ENCODE measurements around the gene CLASRP. TPM values are rescaled to one million over a fixed set of nuclear protein-coding genes. Genes with fewer than 3 reads are reported as not detected.
"Not testable (repeated sequence)": the region's sequence is repeated elsewhere in the genome, so short reads cannot be mapped to it uniquely, and the experiment has no call there.

The CLASRP gene
- total RNA-seq, 1 donor from 2014 or later: 7.8 TPM

DNA sequence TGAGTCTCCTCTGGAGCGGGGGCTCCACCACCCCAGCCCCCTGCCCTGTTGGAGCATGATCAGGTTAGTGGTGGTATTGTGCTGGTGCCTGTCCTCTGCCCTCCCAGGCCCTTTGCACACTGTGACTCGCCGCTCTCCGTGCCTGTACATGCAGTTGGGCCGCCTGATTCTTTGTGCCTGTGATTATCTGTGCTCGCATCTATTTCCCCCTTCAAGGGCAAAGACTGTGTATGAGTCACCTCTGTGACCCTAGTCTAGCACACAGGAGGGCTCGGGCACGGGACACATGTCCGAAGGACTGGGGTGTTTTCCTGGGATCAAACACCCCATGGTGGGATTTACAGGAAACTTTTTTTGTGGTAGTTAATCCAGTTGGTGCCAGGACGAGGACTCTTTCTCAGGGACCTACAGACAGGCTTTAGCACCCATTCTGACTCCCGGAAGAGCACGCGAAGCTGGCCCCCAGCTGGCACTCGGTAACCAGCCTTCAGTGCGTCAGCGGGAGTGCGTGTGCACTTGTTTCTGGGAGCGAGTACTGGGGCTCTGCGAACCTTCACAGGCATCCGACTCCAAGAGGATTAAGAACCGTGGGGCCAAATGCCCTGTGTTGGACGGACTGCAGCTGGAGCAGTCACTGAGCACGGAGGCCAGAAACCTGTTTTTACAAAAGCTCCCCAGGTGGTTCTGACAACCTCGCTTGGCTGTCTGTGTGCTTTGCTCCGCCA is 60.8 kb downstream of the CLASRP start:
- no peaks in the 10 kb centered on the region for H3K9me3 ChIP-seq (ENCODE audit: control insufficient read depth in 3 of 3, low read length in 3 of 3)
- peak overlapping the region; percentile 83 for H3K27ac ChIP-seq (ENCODE audit: low read depth, low read length)
- peak overlapping the region; percentile 31 to 65 (median 64) for H3K4me3 ChIP-seq (ENCODE audit: low read length in 3 of 3)
- peak overlapping the region; percentile 25 to 83 (median 58) for H3K9ac ChIP-seq (ENCODE audit: low read depth in 1 of 3, low read length in 3 of 3)
- H3K27me3 ChIP-seq (ENCODE audit: control insufficient read depth in 3 of 3, insufficient read depth in 3 of 3, low read length in 3 of 3): no peaks in the 10 kb centered on the region
- peaks cover 82 to 98% (median 86%) of the 10 kb centered on the region in 3 donors for H3K4me1 ChIP-seq (ENCODE audit: control insufficient read depth in 3 of 3, insufficient read depth in 3 of 3, low read length in 3 of 3)
- H3K36me3 ChIP-seq (ENCODE audit: control insufficient read depth in 3 of 3, insufficient read depth in 3 of 3, low read length in 3 of 3): no peaks in the 10 kb centered on the region

DNA sequence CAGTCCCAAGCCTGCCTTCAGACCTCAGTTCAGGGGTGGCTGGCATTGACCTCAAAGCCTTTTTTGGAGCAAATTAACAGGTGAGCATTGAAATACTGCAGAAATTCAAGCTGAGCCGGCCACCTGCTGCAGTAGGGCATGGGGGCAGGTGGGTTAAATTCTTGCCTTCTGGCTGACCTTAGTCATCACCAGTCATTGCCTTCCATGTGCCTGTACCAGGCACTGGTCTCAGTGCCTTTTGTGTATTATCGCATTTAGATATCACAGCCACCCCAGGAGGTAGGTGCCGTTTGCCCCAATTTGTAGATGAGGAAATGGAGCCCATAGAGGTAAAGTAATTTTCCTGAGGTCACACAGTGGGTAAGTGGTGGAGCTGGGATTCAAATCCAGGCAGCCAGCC is 61.4 kb downstream of the CLASRP start:
- H3K9me3 ChIP-seq (ENCODE audit: control insufficient read depth in 3 of 3, low read length in 3 of 3): no peaks in the 10 kb centered on the region
- peak overlapping the region; percentile 83 for H3K27ac ChIP-seq (ENCODE audit: low read depth, low read length)
- peak overlapping the region in 2 of 3 donors; percentile 23 to 83 for H3K9ac ChIP-seq (ENCODE audit: low read depth in 1 of 3, low read length in 3 of 3)
- H3K4me3 ChIP-seq (ENCODE audit: low read length in 3 of 3): peak overlapping the region in 1 of 3 donors; percentile 35
- no peaks in the 10 kb centered on the region for H3K27me3 ChIP-seq (ENCODE audit: control insufficient read depth in 3 of 3, insufficient read depth in 3 of 3, low read length in 3 of 3)
- H3K4me1 ChIP-seq (ENCODE audit: control insufficient read depth in 3 of 3, insufficient read depth in 3 of 3, low read length in 3 of 3): peaks cover 80 to 98% (median 84%) of the 10 kb centered on the region in 3 donors
- no peaks in the 10 kb centered on the region for H3K36me3 ChIP-seq (ENCODE audit: control insufficient read depth in 3 of 3, insufficient read depth in 3 of 3, low read length in 3 of 3)

DNA sequence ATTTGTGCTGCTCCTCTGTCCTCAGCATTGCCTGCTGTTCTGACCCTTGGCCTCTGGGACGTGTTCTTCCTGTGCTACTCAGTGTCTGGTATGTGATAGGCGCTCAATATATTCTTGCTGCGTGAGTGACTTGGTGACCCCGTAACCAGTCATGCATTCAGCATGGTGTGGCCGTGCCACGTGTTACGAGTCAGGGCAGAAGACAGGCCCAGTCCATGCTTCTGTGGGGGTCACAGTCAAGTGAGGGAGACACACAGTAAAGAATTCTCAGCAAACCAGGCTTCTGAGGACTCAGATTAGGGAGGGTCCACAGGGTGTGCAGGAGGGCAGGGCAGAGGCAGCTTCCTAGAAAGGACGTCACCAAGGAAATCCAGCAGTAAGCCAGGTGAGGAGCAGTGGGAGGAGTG is 62.0 kb downstream of the CLASRP start:
- Histone ChIP-seq H3K9me3 (ENCODE audit: control insufficient read depth in 3 of 3, low read length in 3 of 3) (no peaks in the 10 kb centered on the region), H3K27me3 (ENCODE audit: control insufficient read depth in 3 of 3, insufficient read depth in 3 of 3, low read length in 3 of 3) (no peaks in the 10 kb centered on the region), H3K27ac (ENCODE audit: low read depth, low read length) (peak overlapping the region; percentile 83), H3K4me3 (ENCODE audit: low read length in 3 of 3) (no peak overlapping the region), H3K36me3 (ENCODE audit: control insufficient read depth in 3 of 3, insufficient read depth in 3 of 3, low read length in 3 of 3) (no peaks in the 10 kb centered on the region), H3K9ac (ENCODE audit: low read depth in 1 of 3, low read length in 3 of 3) (peak overlapping the region; percentile 13 to 83 (median 23)), H3K4me1 (ENCODE audit: control insufficient read depth in 3 of 3, insufficient read depth in 3 of 3, low read length in 3 of 3) (peaks cover 74 to 99% (median 80%) of the 10 kb centered on the region in 3 donors)

DNA sequence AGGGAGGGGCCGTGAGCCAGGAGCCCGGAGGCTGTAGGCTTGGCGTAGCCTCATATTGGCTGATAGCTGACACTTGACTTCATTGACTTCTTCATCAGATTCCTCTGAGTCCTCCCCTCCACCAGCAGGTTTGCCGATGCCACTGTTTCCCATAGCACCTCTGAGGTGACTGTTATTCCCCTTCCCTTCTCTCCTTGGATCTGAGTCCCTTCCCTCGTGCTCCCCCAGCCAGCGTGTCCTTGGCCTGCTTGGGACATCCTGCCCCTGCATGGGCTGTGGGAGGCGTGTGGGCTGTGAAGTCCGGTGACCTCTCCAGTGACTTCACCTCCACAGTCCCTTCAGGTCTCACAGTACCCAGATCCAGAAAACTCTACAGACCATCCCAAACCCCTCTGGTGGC is 63.0 kb downstream of the CLASRP start:
- peaks cover 65 to 91% (median 70%) of the 10 kb centered on the region in 3 donors for H3K4me1 ChIP-seq (ENCODE audit: control insufficient read depth in 3 of 3, insufficient read depth in 3 of 3, low read length in 3 of 3)
- H3K36me3 ChIP-seq (ENCODE audit: control insufficient read depth in 3 of 3, insufficient read depth in 3 of 3, low read length in 3 of 3): no peaks in the 10 kb centered on the region
- H3K27ac ChIP-seq (ENCODE audit: low read depth, low read length): no peak overlapping the region
- H3K4me3 ChIP-seq (ENCODE audit: low read length in 3 of 3): no peak overlapping the region
- no peaks in the 10 kb centered on the region for H3K27me3 ChIP-seq (ENCODE audit: control insufficient read depth in 3 of 3, insufficient read depth in 3 of 3, low read length in 3 of 3)
- no peaks in the 10 kb centered on the region for H3K9me3 ChIP-seq (ENCODE audit: control insufficient read depth in 3 of 3, low read length in 3 of 3)
- peak overlapping the region in 1 of 3 donors; percentile 83 for H3K9ac ChIP-seq (ENCODE audit: low read depth in 1 of 3, low read length in 3 of 3)

DNA sequence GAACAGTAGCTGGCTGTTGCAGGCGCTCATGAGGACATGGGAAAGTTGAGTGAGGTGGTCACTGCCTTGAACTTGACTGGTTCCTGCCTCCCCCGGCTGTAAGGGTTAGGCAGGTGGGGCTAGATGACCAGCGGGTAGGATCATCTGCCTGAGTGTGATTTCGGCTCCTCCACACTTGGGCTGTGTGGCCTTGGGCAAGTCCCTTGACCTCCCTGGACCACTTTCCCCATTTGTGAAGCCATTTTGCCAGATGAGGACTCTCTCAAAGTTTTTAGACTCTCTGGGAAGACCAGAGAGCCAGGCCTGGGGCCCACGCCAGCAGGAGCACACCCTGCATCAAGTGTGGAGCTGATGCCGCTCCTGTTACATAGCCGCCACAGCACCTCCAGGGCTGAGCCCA is 63.6 kb downstream of the CLASRP start:
- no peaks in the 10 kb centered on the region for H3K9me3 ChIP-seq (ENCODE audit: control insufficient read depth in 3 of 3, low read length in 3 of 3)
- no peaks in the 10 kb centered on the region for H3K36me3 ChIP-seq (ENCODE audit: control insufficient read depth in 3 of 3, insufficient read depth in 3 of 3, low read length in 3 of 3)
- no peak overlapping the region for H3K27ac ChIP-seq (ENCODE audit: low read depth, low read length)
- no peaks in the 10 kb centered on the region for H3K27me3 ChIP-seq (ENCODE audit: control insufficient read depth in 3 of 3, insufficient read depth in 3 of 3, low read length in 3 of 3)
- no peak overlapping the region for H3K4me3 ChIP-seq (ENCODE audit: low read length in 3 of 3)
- H3K9ac ChIP-seq (ENCODE audit: low read depth in 1 of 3, low read length in 3 of 3): peak overlapping the region in 1 of 3 donors; percentile 33
- peaks cover 58 to 84% (median 64%) of the 10 kb centered on the region in 3 donors for H3K4me1 ChIP-seq (ENCODE audit: control insufficient read depth in 3 of 3, insufficient read depth in 3 of 3, low read length in 3 of 3)

DNA sequence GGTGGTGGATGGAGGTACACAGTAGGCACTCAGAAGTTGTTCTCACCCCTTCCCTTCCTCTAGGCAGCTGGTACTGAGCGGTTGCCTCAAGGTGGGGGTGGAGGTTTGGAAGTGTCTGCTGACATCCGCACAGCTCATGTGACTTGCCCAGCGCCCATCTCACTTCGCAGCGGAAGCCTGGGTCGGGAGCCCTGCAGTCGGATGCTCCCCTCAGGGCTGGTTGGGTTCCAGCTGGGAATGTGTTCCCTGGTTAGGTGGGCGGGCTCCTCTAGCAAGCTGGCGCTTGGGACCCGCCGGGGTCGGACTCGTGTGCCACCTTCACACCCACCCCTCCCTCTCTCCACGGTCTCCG is 64.3 kb downstream of the CLASRP start:
- Histone ChIP-seq H3K4me3 (ENCODE audit: low read length in 3 of 3) (peak overlapping the region in 1 of 3 donors; percentile 22), H3K9ac (ENCODE audit: low read depth in 1 of 3, low read length in 3 of 3) (no peak overlapping the region), H3K4me1 (ENCODE audit: control insufficient read depth in 3 of 3, insufficient read depth in 3 of 3, low read length in 3 of 3) (peaks cover 52 to 78% (median 57%) of the 10 kb centered on the region in 3 donors), H3K9me3 (ENCODE audit: control insufficient read depth in 3 of 3, low read length in 3 of 3) (no peaks in the 10 kb centered on the region), H3K27ac (ENCODE audit: low read depth, low read length) (no peak overlapping the region), H3K36me3 (ENCODE audit: control insufficient read depth in 3 of 3, insufficient read depth in 3 of 3, low read length in 3 of 3) (no peaks in the 10 kb centered on the region), H3K27me3 (ENCODE audit: control insufficient read depth in 3 of 3, insufficient read depth in 3 of 3, low read length in 3 of 3) (no peaks in the 10 kb centered on the region)

DNA sequence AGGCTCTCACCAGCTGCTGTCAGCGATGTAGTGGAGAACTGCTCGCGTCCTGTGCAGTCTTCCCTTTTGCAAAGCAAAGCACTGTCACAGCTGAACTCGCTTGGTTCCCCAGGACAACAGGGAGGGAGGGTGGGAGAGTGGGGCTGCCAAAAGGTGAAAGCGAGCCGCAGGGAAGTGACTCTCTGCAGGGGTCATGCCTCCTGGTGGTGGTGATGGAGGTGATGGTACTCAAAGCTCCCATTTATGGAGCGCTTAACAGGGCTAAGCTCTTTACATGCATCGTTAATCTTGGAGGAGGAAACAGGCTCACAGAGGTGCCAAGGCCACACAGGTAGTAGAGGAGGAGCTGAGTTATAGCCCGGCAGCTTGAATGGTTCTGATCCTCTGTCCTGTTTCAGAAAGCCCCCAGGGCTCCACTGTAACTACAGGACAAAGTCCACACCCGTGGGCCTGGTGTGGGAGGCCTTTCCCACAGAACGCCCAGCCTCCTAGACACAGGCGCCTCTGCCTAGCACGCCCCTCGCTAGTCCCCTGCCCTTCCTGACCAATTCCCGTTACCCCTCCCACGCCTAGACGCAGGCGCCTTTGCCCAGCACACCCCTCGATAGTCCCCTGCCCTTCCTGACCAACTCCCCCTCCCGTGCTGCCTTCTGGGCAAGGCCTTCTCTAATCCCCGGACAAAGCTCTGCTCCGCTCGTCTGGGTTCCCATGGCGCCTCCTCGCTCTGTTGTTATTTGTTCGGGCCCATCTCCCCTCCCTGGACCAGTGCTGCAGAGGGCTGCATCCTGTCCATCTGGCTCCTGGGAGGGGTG is 64.9 kb downstream of the CLASRP start:
- H3K36me3 ChIP-seq (ENCODE audit: control insufficient read depth in 3 of 3, insufficient read depth in 3 of 3, low read length in 3 of 3): peaks cover 0 to 1% (median 0%) of the 10 kb centered on the region in 3 donors
- no peaks in the 10 kb centered on the region for H3K27me3 ChIP-seq (ENCODE audit: control insufficient read depth in 3 of 3, insufficient read depth in 3 of 3, low read length in 3 of 3)
- no peak overlapping the region for H3K27ac ChIP-seq (ENCODE audit: low read depth, low read length)
- H3K9me3 ChIP-seq (ENCODE audit: control insufficient read depth in 3 of 3, low read length in 3 of 3): no peaks in the 10 kb centered on the region
- peak overlapping the region in 1 of 3 donors; percentile 25 for H3K9ac ChIP-seq (ENCODE audit: low read depth in 1 of 3, low read length in 3 of 3)
- H3K4me1 ChIP-seq (ENCODE audit: control insufficient read depth in 3 of 3, insufficient read depth in 3 of 3, low read length in 3 of 3): peaks cover 46 to 72% (median 51%) of the 10 kb centered on the region in 3 donors
- H3K4me3 ChIP-seq (ENCODE audit: low read length in 3 of 3): peak overlapping the region in 1 of 3 donors; percentile 22

DNA sequence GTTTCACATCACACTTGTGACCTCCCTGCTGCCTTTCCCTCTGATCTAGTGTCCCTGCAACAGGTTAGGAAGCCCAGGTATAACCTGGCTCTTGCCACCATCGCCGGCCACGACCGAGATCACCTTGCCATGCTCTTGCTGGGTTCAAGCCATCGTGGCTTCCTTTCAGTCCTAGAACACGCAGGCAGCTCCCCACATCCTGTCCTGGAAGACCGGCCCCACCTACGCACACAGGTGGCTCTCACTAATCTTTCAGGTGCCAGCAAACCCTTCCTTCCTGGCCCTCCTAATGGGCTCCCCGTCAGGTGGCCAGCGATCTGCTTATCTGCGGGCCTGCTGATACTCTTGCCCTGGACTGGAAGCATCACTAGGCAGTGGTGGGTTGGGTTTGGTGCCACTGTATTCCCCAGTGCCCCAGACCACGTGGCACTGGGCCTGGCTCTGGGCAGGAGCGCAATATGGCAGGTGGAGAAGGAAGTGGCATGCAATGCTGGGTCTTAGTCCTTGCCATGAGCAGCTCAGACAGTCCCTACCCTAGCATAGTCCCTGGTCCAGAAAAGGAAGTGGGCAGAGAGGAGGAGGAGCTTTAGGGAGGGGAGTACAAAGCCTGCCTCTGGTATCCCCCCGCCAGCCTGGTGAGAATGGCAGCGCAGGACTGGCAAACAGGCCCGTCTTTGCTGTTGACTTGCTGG is 66.0 kb downstream of the CLASRP start:
- Histone ChIP-seq H3K4me1 (ENCODE audit: control insufficient read depth in 3 of 3, insufficient read depth in 3 of 3, low read length in 3 of 3) (peaks cover 35 to 61% (median 40%) of the 10 kb centered on the region in 3 donors), H3K27ac (ENCODE audit: low read depth, low read length) (no peak overlapping the region), H3K36me3 (ENCODE audit: control insufficient read depth in 3 of 3, insufficient read depth in 3 of 3, low read length in 3 of 3) (peaks cover 0 to 2% (median 0%) of the 10 kb centered on the region in 3 donors), H3K9me3 (ENCODE audit: control insufficient read depth in 3 of 3, low read length in 3 of 3) (no peaks in the 10 kb centered on the region), H3K4me3 (ENCODE audit: low read length in 3 of 3) (no peak overlapping the region), H3K9ac (ENCODE audit: low read depth in 1 of 3, low read length in 3 of 3) (peak overlapping the region in 2 of 3 donors; percentile 12 to 40), H3K27me3 (ENCODE audit: control insufficient read depth in 3 of 3, insufficient read depth in 3 of 3, low read length in 3 of 3) (no peaks in the 10 kb centered on the region)

DNA sequence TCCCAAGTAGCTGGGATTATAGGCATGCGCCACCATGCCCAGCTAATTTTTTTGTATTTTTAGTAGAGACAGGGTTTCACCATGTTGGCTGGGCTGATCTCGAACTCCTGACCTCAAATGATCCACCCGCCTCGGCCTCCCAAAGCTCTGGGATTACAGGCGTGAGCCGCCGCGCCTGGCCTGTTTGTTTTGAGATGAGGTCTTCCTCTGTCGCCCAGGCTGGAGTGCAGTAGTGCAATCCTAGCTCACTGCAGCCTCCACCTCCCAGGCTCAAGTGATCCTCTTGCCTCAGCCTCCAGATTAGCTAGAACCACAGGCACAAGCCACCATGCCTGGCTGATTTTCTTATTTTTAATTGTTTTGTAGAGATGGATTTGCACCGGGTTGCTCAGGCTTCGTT is 67.5 kb downstream of the CLASRP start:
- not testable (repeated sequence) for H3K36me3 ChIP-seq (ENCODE audit: control insufficient read depth in 3 of 3, insufficient read depth in 3 of 3, low read length in 3 of 3); H3K9ac ChIP-seq (ENCODE audit: low read depth in 1 of 3, low read length in 3 of 3); H3K9me3 ChIP-seq (ENCODE audit: control insufficient read depth in 3 of 3, low read length in 3 of 3); H3K4me3 ChIP-seq (ENCODE audit: low read length in 3 of 3); H3K27me3 ChIP-seq (ENCODE audit: control insufficient read depth in 3 of 3, insufficient read depth in 3 of 3, low read length in 3 of 3); H3K27ac ChIP-seq (ENCODE audit: low read depth, low read length)
- H3K4me1 ChIP-seq (ENCODE audit: control insufficient read depth in 3 of 3, insufficient read depth in 3 of 3, low read length in 3 of 3): peaks cover 25 to 52% (median 32%) of the 10 kb centered on the region in 3 donors

Data from skeletal muscle tissue (tissue), 4 donors.